HepG2 (cell line): ENCODE data around the gene LRRC3. TPM values are rescaled to one million over a fixed set of nuclear protein-coding genes. Genes with fewer than 3 reads are reported as not detected.

Experiments
- HIVEP1 ChIP-seq: sonication (generic); formaldehyde crosslinking; IDR thresholded peaks from 2 replicates; pipeline ENCODE4 v1.4.0; 2020; ENCODE audit warnings: mild to moderate bottlenecking, missing genetic modification reagents
- HMGXB3 ChIP-seq: sonication (generic); formaldehyde crosslinking; IDR thresholded peaks from 2 replicates; pipeline ENCODE4 v1.4.0; 2020; ENCODE audit warnings: missing genetic modification reagents, borderline replicate concordance
- HOXD1 ChIP-seq: sonication (generic); formaldehyde crosslinking; IDR thresholded peaks from 2 replicates; pipeline ENCODE4 v1.5.0; 2020; ENCODE audit warnings: missing genetic modification reagents
- IRX3 ChIP-seq: sonication (generic); formaldehyde crosslinking; IDR thresholded peaks from 2 replicates; pipeline ENCODE4 v1.8.1; 2023; ENCODE audit warnings: mild to moderate bottlenecking, low read depth, missing genetic modification reagents, borderline replicate concordance
- POLR2G ChIP-seq: fragments of 200-400 bp; formaldehyde crosslinking; IDR thresholded peaks from 2 replicates; pipeline ENCODE4 v1.6.1; 2018; ENCODE audit warnings: mild to moderate bottlenecking, low read depth, low read length, moderate library complexity
- PRDM4 ChIP-seq: sonication (generic); formaldehyde crosslinking; IDR thresholded peaks from 2 replicates; pipeline ENCODE4 v1.9.0; 2021; ENCODE audit warnings: missing genetic modification reagents, borderline replicate concordance
- TP53 ChIP-seq: sonication (generic); formaldehyde crosslinking; conservative IDR thresholded peaks from 2 replicates; pipeline ENCODE4 v1.4.0; 2020; ENCODE audit warnings: missing genetic modification reagents
- USF2 ChIP-seq, 2 experiments: sonication (generic) in 1 of 2; formaldehyde crosslinking in 1 of 2; IDR thresholded peaks; 2 replicates each; pipeline versions ENCODE4 v1.5.1 to v1.6.1; 2011 to 2020; ENCODE audit warnings: borderline replicate concordance in 1 of 2, low read depth in 1 of 2, low read length in 1 of 2, mild to moderate bottlenecking in 1 of 2, missing genetic modification reagents in 1 of 2, moderate library complexity in 1 of 2
- ZNF318 ChIP-seq: sonication (generic); formaldehyde crosslinking; IDR thresholded peaks from 2 replicates; pipeline ENCODE4 v1.4.0; 2020; ENCODE audit warnings: mild to moderate bottlenecking, missing genetic modification reagents
- ZNF441 ChIP-seq: sonication (generic); formaldehyde crosslinking; IDR thresholded peaks from 2 replicates; pipeline ENCODE4 v1.7.0; 2021; ENCODE audit warnings: missing genetic modification reagents, borderline replicate concordance
- polyA plus RNA-seq, 8 experiments: library from polyadenylated mRNA; depleted of rRNA in 3 of 8; stranded (reverse) in 7 of 8; unstranded in 1 of 8; fragments of >200 nt; fragmentation: Illumina TruSeq in 4 of 8; extraction: Trizol in 4 of 8; gene quantifications; 2 replicates each; pipeline versions ENCODE4 v1.2.1 to v1.2.3, GENCODE V29; 2011 to 2016; ENCODE audit warnings: low read depth in 4 of 8, missing spikeins in 1 of 8, mixed read lengths in 1 of 8; ENCODE audit not compliant: insufficient read depth in 1 of 8
- total RNA-seq, 5 experiments: library from RNA; depleted of rRNA; stranded (reverse); fragments of >200 nt; fragmentation: Illumina TruSeq; extraction: Trizol; gene quantifications; 2 replicates each; pipeline ENCODE4 v1.2.3, GENCODE V29; 2016; ENCODE audit warnings: low read depth in 1 of 5

Gene LRRC3
- total and polyA plus RNA-seq, 2 of the 13 experiments (the other 11 are each of a cell fraction or from before 2014, with no cell fraction given), result 4.8 to 16.5 TPM

- TF ChIP-seq USF2 (IDR thresholded peaks at IDR 0.05; ENCODE audit: low read depth, low read length) (0 out of 2 replicates have a peak, but pooled peaks have one; percentile 22), USF2 (CRISPR knock-in tag; IDR thresholded peaks at IDR 0.05; ENCODE audit: borderline replicate concordance) (no peak), POLR2G (peak; percentile 74), HIVEP1 (no peak), ZNF318 (CRISPR knock-in tag) (no peak), HOXD1 (no peak), HMGXB3 (CRISPR knock-in tag) (0 out of 2 replicates have a peak, but pooled peaks have one; percentile 24), IRX3 (CRISPR knock-in tag) (no peak), ZNF441 (CRISPR knock-in tag) (no peak), TP53 (CRISPR knock-in tag) (no peak), PRDM4 (CRISPR knock-in tag) (no peak)
Observed at GRCh38 chr21:44505673-44506278, 50.5 kb downstream of the LRRC3 start (continued).
